ENCODE measurements around the gene KDM7A. TPM values are rescaled to one million over a fixed set of nuclear protein-coding genes. Genes with fewer than 3 reads are reported as not detected.
A peak's percentile ranks its signal among the peaks of the same experiment; 100 is the strongest.

KDM7A gene
- total RNA-seq, 2 experiments from 2014 or later: 7.5 to 7.9 TPM

DNA sequence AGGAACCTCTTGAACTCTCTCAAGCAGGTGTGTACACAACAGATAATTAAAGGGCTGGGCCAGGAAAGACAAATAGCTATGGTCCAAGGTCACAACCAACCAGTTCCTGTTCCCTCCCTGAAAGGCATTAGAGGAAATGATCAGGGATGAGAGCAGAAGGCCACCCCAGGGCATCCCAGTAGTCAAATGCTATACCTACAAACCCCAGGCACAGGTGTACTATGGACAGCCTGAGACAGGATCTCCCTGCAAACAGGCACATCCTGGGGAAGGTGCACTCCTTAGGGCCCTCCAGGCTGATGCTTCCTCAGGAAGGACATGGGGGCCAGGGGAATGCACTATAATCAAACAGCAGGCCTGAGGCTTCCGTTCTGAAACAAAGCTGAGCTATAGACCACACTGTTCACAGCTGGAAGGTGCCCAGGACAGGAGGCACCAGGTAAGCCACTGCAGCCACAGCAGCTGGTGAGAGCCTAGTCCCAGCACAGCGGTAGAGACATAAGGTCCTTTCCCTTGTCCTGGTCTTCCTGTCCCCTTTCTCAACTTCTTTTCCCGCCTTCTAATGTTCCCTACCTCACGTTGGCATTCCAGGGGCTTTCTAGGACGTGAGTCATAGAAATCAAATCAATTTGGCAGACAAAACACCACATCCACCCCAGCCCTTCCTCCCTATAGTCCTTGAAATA is 127.3 kb downstream of the KDM7A start:
- DNase-seq: no peak
- no peaks in the 10 kb centered on the region for H3K27me3 Mint-ChIP-seq
- H3K4me1 Mint-ChIP-seq: peaks cover 20% of the 10 kb centered on the region
- H3K4me3 Mint-ChIP-seq: no peak overlapping the region
- H3K27ac Mint-ChIP-seq: no peak overlapping the region
- peaks cover 13% of the 10 kb centered on the region for H3K36me3 Mint-ChIP-seq
- H3K9me3 Mint-ChIP-seq: no peaks in the 10 kb centered on the region

GRCh38 chr7:140048989-140049338 is 127.8 kb downstream of the KDM7A start:
- no peak overlapping the region for H3K27ac Mint-ChIP-seq
- H3K36me3 Mint-ChIP-seq: peaks cover 11% of the 10 kb centered on the region

GRCh38 chr7:140048138-140048537 is 128.6 kb downstream of the KDM7A start:
- DNase-seq: no peak
- no peak overlapping the region for H3K4me3 Mint-ChIP-seq
- H3K36me3 Mint-ChIP-seq: peaks cover 10% of the 10 kb centered on the region
- H3K27me3 Mint-ChIP-seq: no peaks in the 10 kb centered on the region
- H3K27ac Mint-ChIP-seq: no peak overlapping the region
- peaks cover 8% of the 10 kb centered on the region for H3K4me1 Mint-ChIP-seq
- no peaks in the 10 kb centered on the region for H3K9me3 Mint-ChIP-seq

More at GRCh38 chr7:140048989-140049338, 127.8 kb downstream of the KDM7A start:
- no peaks in the 10 kb centered on the region for H3K27me3 Mint-ChIP-seq
- peaks cover 14% of the 10 kb centered on the region for H3K4me1 Mint-ChIP-seq
- H3K4me3 Mint-ChIP-seq: no peak overlapping the region
- no peaks in the 10 kb centered on the region for H3K9me3 Mint-ChIP-seq
- DNase-seq: no peak

DNA sequence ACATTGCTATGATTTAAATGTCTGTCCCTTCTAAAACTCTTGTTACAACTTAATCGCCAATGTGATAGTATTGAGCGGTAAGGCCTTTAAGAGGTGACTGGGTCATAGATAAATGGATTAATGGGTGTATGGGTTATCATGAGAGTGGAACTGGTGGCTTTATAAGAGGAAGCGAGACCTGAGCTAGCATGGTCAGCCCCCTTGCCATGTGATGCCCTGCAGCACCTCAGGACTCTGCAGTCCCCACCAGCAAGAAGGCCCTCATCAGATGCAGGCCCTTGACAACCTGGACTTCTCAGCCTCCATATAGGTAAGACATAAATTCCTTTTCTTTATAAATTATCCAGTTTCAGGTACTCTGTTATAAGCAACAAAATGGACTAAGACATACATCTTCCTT is 129.6 kb downstream of the KDM7A start:
- Mint-ChIP-seq H3K4me1 (peaks cover 3% of the 10 kb centered on the region), H3K27ac (no peak overlapping the region), H3K9me3 (no peaks in the 10 kb centered on the region), H3K27me3 (no peaks in the 10 kb centered on the region), H3K4me3 (no peak overlapping the region), H3K36me3 (peaks cover 6% of the 10 kb centered on the region)
- no peak for DNase-seq

DNA sequence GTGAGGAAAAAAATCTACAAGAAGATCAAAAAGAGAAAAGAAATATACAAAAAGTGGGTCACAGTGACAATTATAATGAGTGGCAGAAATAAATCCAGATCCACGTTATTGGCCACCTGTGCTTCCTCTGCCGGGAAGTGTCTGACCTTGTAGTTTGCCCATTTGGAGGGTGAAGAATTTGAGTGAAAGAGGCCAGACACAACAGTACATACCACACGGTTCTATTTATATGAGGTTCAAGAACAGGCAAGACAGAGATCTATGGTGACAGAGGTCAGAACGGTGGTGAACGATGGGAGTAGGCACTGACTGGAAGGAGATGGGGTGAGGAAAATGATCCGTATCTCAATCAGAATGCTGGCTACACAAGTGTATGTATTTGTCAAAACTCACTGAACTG is 131.1 kb downstream of the KDM7A start:
- H3K9me3 Mint-ChIP-seq: no peaks in the 10 kb centered on the region
- no peak overlapping the region for H3K4me3 Mint-ChIP-seq
- H3K27me3 Mint-ChIP-seq: no peaks in the 10 kb centered on the region
- peaks cover 3% of the 10 kb centered on the region for H3K4me1 Mint-ChIP-seq
- no peak for DNase-seq
- H3K27ac Mint-ChIP-seq: no peak overlapping the region
- H3K36me3 Mint-ChIP-seq: peaks cover 14% of the 10 kb centered on the region

- DNase-seq: no peak
- Mint-ChIP-seq H3K27me3 (no peaks in the 10 kb centered on the region), H3K9me3 (no peaks in the 10 kb centered on the region), H3K4me1 (peaks cover 7% of the 10 kb centered on the region), H3K36me3 (peaks cover 14% of the 10 kb centered on the region), H3K4me3 (no peak overlapping the region), H3K27ac (no peak overlapping the region)
Observed at GRCh38 chr7:140044251-140044650, 132.5 kb downstream of the KDM7A start.

- peaks cover 14% of the 10 kb centered on the region for H3K36me3 Mint-ChIP-seq
- no peaks in the 10 kb centered on the region for H3K9me3 Mint-ChIP-seq
- peaks cover 12% of the 10 kb centered on the region for H3K4me1 Mint-ChIP-seq
- H3K27ac Mint-ChIP-seq: no peak overlapping the region
- no peaks in the 10 kb centered on the region for H3K27me3 Mint-ChIP-seq
- H3K4me3 Mint-ChIP-seq: no peak overlapping the region
- DNase-seq: no peak
Observed at GRCh38 chr7:140042386-140042670, 134.5 kb downstream of the KDM7A start.

GRCh38 chr7:140041659-140042385 is 135.0 kb downstream of the KDM7A start:
- DNase-seq: no peak
- H3K4me3 Mint-ChIP-seq: no peak overlapping the region
- no peaks in the 10 kb centered on the region for H3K9me3 Mint-ChIP-seq
- peaks cover 16% of the 10 kb centered on the region for H3K36me3 Mint-ChIP-seq
- H3K27ac Mint-ChIP-seq: no peak overlapping the region
- H3K27me3 Mint-ChIP-seq: no peaks in the 10 kb centered on the region
- peaks cover 13% of the 10 kb centered on the region for H3K4me1 Mint-ChIP-seq

- H3K27me3 Mint-ChIP-seq: no peaks in the 10 kb centered on the region
- no peaks in the 10 kb centered on the region for H3K9me3 Mint-ChIP-seq
- peaks cover 29% of the 10 kb centered on the region for H3K36me3 Mint-ChIP-seq
- H3K27ac Mint-ChIP-seq: no peak overlapping the region
- H3K4me1 Mint-ChIP-seq: peaks cover 22% of the 10 kb centered on the region
- no peak overlapping the region for H3K4me3 Mint-ChIP-seq
- DNase-seq: no peak
Observed at GRCh38 chr7:140039896-140040295, 136.9 kb downstream of the KDM7A start.

GRCh38 chr7:140039066-140039465 is 137.7 kb downstream of the KDM7A start:
- peaks cover 29% of the 10 kb centered on the region for H3K36me3 Mint-ChIP-seq
- no peak overlapping the region for H3K4me3 Mint-ChIP-seq
- no peaks in the 10 kb centered on the region for H3K9me3 Mint-ChIP-seq
- no peak overlapping the region for H3K27ac Mint-ChIP-seq
- DNase-seq: no peak
- H3K4me1 Mint-ChIP-seq: peaks cover 22% of the 10 kb centered on the region
- no peaks in the 10 kb centered on the region for H3K27me3 Mint-ChIP-seq

DNA sequence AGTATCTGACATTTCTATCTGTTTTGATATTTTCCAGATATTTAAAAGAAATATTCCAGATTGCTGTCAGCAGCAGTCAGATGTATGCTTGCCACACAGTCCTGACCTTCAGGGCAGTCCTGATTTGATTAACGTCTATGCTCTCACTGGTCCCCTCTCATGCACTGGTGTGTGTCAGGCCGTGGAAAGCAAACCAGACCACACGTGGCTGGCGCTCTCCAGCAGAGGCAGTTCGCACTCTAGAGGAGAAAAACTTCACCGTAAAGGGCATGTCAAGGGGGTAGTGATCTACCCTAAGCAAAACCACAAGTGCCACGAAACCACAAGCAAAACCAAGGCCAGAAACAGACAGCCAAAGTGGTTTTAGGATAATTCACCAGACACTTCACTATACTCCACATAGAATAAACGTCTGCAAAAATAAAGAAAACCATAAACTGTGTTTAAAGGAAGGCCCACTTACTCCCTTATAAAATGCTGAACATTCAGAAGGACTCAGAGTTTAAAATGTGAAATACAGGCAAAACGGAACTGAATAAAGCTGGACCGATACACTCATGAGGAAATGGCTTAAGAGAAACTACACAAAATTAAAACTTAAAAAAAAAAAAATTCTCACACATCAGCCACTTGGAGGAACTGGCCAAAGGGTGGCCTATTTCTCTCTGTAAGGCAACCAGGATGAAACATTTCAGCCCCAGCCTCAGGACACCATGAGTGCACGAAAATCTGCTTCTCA is 140.4 kb downstream of the KDM7A start:
- H3K4me3 Mint-ChIP-seq: no peak overlapping the region

GRCh38 chr7:140035400-140036223 is 141.2 kb downstream of the KDM7A start:
- Mint-ChIP-seq H3K36me3 (peaks cover 29% of the 10 kb centered on the region), H3K9me3 (no peaks in the 10 kb centered on the region), H3K27ac (no peak overlapping the region), H3K4me1 (peaks cover 22% of the 10 kb centered on the region), H3K27me3 (no peaks in the 10 kb centered on the region), H3K4me3 (no peak overlapping the region)
- DNase-seq: no peak

More for the DNA sequence above, 140.4 kb downstream of the KDM7A start:
- peaks cover 22% of the 10 kb centered on the region for H3K4me1 Mint-ChIP-seq
- H3K9me3 Mint-ChIP-seq: no peaks in the 10 kb centered on the region
- H3K27me3 Mint-ChIP-seq: no peaks in the 10 kb centered on the region
- DNase-seq: peak; percentile 14
- H3K36me3 Mint-ChIP-seq: peaks cover 35% of the 10 kb centered on the region
- no peak overlapping the region for H3K27ac Mint-ChIP-seq
